Measurements from ENCODE around the gene AP3D1.

The AP3D1 gene

DNA sequence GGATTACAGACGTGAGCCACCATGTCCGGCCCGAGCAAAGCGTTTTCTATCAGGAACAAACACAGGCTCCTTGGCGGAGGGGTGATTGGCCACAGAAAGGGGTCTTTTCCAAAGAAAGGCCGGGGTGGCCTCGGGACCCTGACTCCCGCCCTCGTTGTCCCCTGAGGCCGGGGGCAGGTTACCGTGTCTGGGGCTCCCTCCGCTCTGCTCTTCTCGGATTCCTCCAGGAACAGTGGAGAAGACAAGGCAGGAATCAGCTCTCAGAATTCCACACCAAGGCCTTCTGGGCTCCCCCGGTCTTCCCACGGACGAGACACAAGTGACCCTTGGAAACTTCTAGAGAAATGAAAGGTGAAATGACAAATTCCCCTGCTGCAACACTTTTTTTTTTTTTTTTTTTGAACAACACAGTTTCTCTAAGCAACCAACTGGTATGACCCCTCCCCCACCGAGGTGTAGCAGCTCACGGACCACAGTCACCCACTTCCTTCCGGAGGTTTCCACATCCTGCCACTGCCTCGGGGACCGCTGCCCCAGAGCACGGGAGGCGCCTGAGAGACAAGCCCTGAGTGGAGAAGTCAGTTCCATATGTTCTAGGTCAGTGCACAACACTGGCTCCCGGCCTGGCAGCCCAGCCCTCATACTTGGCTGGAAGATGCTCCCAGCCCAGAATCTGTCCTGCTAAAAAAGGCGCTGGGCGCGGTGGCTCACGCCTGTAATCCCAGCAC, 66.2 kb downstream of the AP3D1 start:
- peak; percentile 75 to 84 for DNase-seq (ENCODE audit: low read depth in 2 of 2)

- peak; percentile 47 to 64 for DNase-seq (ENCODE audit: low read depth in 2 of 2)
Observed at GRCh38 chr19:2083174-2083854, 68.1 kb downstream of the AP3D1 start.

DNA sequence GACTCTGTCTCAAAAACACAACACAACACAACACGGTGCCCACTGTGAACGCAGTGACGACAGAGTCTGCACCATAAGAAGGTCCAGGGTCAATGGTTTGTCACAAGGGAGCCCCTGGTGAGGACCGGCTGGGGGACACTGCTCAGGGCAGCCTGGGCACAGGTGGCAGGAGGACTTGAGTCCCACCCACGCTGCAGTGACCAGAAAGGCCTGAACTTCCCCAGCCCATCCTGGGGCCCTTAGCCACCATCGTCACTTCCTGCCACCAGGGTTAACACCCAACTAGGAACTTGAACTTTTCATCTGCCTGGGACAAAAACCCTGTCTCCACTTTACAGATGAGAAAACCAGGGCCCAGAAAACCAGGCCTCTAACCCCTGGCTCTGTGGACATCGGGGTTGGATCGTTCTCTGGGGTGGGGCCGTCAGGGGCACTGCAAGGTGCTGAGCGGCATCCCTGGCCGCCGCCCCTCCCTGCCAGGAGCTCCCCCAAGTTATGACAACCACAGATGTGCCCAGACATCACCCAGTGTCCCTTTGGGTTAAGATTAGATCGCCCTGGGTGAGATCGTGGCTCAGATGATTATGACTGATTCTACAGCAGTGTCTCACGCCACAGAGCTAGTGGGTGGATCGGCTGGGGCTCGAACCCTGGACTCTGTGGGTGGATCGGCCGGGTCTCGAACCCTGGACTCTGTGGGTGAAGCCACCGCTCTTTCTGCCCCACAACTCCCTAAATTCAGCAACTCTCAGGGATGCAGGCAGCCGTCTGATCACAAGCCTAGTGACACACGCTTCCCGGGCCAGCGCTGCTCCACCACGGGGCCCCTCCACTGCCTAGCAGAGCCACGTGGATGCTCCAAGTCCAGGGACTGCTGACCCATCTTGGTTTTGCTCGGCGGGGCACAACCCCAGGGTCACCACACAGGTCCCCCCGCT, 69.2 kb downstream of the AP3D1 start:
- no peak for DNase-seq (ENCODE audit: low read depth in 2 of 2)

- no peak for DNase-seq (ENCODE audit: low read depth in 2 of 2)
Observed at GRCh38 chr19:2080336-2080988, 70.9 kb downstream of the AP3D1 start.

- DNase-seq (ENCODE audit: low read depth in 2 of 2) = no peak
Observed at GRCh38 chr19:2079865-2080301, 71.5 kb downstream of the AP3D1 start.

- no peak for DNase-seq (ENCODE audit: low read depth in 2 of 2)
Observed at GRCh38 chr19:2079076-2079864, 72.1 kb downstream of the AP3D1 start.

GRCh38 chr19:2077833-2078619, 73.3 kb downstream of the AP3D1 start:
- DNase-seq (ENCODE audit: low read depth in 2 of 2) = no peak

- DNase-seq (ENCODE audit: low read depth in 2 of 2) = no peak
Observed at GRCh38 chr19:2077398-2077797, 74.0 kb downstream of the AP3D1 start.

- DNase-seq (ENCODE audit: low read depth in 2 of 2) = no peak
Observed at GRCh38 chr19:2076526-2076944, 74.8 kb downstream of the AP3D1 start.

GRCh38 chr19:2072757-2073551, 78.4 kb downstream of the AP3D1 start:
- no peak for DNase-seq (ENCODE audit: low read depth in 2 of 2)

- no peak for DNase-seq (ENCODE audit: low read depth in 2 of 2)
Observed at GRCh38 chr19:2070986-2071673, 80.2 kb downstream of the AP3D1 start.

DNA sequence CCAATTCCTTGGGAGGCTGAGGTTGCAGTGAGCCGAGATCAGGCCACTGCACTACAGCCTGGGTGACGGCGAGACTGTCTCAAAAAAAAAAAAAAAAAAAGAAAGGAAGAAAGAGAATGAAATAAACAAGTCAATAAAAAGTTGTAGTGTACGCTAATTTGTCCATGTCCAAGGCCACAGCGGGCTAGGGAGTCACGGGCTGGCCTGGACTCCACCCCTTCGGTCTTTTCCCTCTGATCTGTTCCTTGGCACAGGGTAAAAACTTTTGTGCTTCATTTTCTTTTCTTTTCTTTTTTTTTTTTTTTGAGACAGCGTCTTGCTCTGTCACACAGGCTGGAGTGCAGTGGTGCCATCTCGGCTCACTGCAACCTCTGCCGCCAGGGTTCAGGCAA, 80.9 kb downstream of the AP3D1 start:
- DNase-seq (ENCODE audit: low read depth in 2 of 2) = no peak

- DNase-seq (ENCODE audit: low read depth in 2 of 2) = no peak
Observed at GRCh38 chr19:2064788-2065524, 86.4 kb downstream of the AP3D1 start.

GRCh38 chr19:2064395-2064787, 87.0 kb downstream of the AP3D1 start:
- no peak for DNase-seq (ENCODE audit: low read depth in 2 of 2)

DNA sequence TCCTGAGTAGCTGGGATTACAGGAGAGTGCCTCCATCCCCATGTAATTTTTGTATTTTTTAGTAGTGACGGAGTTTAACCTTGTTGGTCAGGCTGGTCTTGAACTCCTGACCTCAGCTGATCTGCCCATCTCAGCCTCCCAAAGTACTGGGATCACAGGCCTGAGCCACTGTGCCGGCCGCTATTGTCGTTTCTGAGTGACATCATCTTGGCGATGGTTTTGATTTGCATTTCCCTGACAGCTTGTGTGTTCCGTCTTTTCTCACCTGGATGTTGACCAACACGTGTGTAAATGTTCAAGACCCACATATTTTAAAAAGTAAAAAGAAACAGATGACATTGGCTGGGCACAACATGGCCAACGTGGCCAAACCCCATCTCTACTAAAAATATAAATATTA, 87.5 kb downstream of the AP3D1 start:
- DNase-seq (ENCODE audit: low read depth in 2 of 2) = no peak

- DNase-seq (ENCODE audit: low read depth in 2 of 2) = no peak
Observed at GRCh38 chr19:2062770-2063169, 88.6 kb downstream of the AP3D1 start.

DNA sequence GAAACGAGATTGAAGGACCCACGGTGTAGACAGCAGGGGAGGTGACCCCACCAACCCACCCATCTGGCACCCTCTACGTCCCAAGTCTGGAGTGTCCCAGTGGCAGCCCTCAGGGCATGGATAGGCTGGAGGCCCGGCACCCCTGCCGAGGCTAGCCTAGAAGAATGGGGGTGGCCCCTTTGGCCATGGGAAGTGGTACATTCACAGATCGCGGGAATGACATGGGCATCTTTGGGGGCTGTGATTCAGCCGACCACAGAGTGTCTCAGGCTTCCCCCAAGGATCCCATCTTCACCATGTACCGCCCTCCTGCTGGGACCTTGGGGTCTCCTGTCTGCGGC, 89.0 kb downstream of the AP3D1 start:
- DNase-seq (ENCODE audit: low read depth in 2 of 2) = no peak
